ENCODE data around the gene PPP2R2B.
A peak's percentile ranks its signal among the peaks of the same experiment; 100 is the strongest.

The PPP2R2B gene

DNA sequence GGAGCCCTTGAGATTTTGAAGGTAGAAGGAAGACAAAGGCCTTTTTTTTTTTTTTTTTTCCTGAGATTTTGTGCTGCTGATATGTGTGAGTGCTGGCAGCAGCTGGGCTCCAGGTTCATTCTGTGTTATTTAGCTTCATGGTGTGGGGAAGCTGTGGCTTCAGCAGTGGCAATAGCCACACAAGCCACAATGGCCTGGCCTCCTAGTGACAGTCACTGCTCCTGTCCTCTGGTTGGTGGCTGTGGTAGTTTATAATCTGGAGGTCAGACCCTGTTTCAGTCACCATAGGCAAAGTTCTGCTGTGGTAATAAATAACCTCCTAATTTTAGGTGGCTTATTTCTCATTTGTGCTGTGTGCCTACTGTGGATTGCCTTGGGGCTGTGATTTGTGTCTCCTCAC is 334.3 kb downstream of the PPP2R2B start:
- H3K4me3 ChIP-seq (ENCODE audit: control insufficient read depth, low read depth, low read length) = no peak overlapping the region
- no peak for DNase-seq (ENCODE audit: low read depth)
- no peak for TF ChIP-seq CTCF (IDR thresholded peaks at IDR 0.05; ENCODE audit: control insufficient read depth, insufficient read depth, low read depth, low read length, missing control alignments)

- peak; percentile 93 for TF ChIP-seq CTCF (IDR thresholded peaks at IDR 0.05; ENCODE audit: control insufficient read depth, insufficient read depth, low read depth, low read length, missing control alignments)
- peak; percentile 20 for DNase-seq (ENCODE audit: low read depth)
- H3K4me3 ChIP-seq (ENCODE audit: control insufficient read depth, low read depth, low read length) = no peak overlapping the region
These were observed 336.4 kb downstream of the PPP2R2B start for GRCh38 chr5:146541958-146542849.

DNA sequence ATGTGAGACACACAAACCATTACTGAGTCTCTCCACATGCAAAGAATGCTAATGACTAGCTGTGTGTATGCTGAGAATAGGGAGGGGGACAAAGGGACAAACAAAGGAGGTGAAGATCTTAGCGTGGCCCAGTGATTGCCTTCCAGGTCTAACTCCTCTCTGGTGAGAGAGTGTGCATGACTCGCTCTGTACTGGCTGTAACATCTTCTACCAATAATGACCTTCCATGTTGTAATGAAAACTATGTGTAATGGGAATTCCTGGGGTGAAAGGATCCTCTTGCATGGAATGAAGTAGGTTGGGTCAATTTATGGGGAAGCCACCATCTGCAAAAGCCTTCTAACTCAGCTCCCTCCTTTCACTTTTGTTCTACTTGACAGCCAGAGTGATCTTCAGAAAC is 338.1 kb downstream of the PPP2R2B start:
- no peak overlapping the region for H3K4me3 ChIP-seq (ENCODE audit: control insufficient read depth, low read depth, low read length)
- peak; percentile 35 for DNase-seq (ENCODE audit: low read depth)
- TF ChIP-seq CTCF (IDR thresholded peaks at IDR 0.05; ENCODE audit: control insufficient read depth, insufficient read depth, low read depth, low read length, missing control alignments) = no peak

- no peak for TF ChIP-seq CTCF (IDR thresholded peaks at IDR 0.05; ENCODE audit: control insufficient read depth, insufficient read depth, low read depth, low read length, missing control alignments)
- DNase-seq (ENCODE audit: low read depth) = no peak
- no peak overlapping the region for H3K4me3 ChIP-seq (ENCODE audit: control insufficient read depth, low read depth, low read length)
These were observed 338.6 kb downstream of the PPP2R2B start for GRCh38 chr5:146539973-146540372.

DNA sequence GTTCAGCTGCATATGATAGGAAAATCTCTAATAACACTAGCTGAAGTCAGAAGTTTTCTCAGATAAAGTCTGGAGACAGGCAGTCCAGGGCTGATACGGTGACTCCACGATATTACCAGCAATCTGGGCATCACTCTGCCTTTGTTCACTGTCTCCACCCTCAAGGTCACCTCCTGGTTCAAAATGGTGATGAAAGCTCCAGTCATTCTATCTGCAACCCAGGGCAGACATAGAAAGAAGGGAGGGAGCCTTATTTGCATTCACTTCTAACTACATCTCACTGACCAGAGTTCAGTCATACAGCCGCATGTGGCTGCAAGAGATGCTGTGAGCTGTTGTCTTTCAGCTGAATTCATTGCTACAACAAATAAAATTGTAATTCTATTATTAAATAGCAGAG is 340.1 kb downstream of the PPP2R2B start:
- TF ChIP-seq CTCF (IDR thresholded peaks at IDR 0.05; ENCODE audit: control insufficient read depth, insufficient read depth, low read depth, low read length, missing control alignments) = no peak
- DNase-seq (ENCODE audit: low read depth) = no peak
- H3K4me3 ChIP-seq (ENCODE audit: control insufficient read depth, low read depth, low read length) = no peak overlapping the region

DNA sequence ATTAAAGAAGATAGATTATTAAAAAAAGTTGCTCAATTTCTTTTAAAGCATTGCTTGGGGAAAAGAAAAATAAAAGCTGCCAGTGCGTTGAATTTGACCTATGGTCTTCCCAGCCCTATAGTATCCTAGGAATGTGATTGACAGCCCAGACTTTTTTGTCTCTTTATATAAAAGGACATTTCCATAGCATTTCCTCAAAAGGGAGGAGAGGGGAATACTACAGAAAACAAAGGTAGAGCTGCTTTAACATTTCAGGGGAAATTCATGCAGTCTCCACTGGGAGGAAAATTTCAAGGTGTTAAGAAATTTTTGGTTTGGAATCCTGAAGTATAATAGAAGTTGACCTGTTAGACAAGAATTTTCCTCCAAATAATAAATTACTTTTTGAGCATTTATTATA is 344.7 kb downstream of the PPP2R2B start:
- no peak for TF ChIP-seq CTCF (IDR thresholded peaks at IDR 0.05; ENCODE audit: control insufficient read depth, insufficient read depth, low read depth, low read length, missing control alignments)
- H3K4me3 ChIP-seq (ENCODE audit: control insufficient read depth, low read depth, low read length) = no peak overlapping the region
- DNase-seq (ENCODE audit: low read depth) = no peak

Data from AG09309 (cell line).